Left renal cortex interstitium (tissue), 4 donors: Measurements from ENCODE around the gene DPAGT1. TPM values are rescaled to one million over a fixed set of nuclear protein-coding genes. Genes with fewer than 3 reads are reported as not detected.
A peak's percentile ranks its signal among the peaks of the same experiment; 100 is the strongest.
"Not testable (repeated sequence)": the region's sequence is repeated elsewhere in the genome, so short reads cannot be mapped to it uniquely, and the experiment has no call there.

Experiments used
- DNase-seq, 4 donors: peaks; one replicate each; pipeline ENCODE4 v3.0.0-alpha.2; 2013; ENCODE audit warnings: low read depth in 4 of 4, low spot score in 2 of 4, missing footprints in 1 of 4
- polyA plus RNA-seq, 4 donors: library from polyadenylated mRNA; unstranded; fragments of 120-200 nt; gene quantifications; one replicate each; pipeline ENCODE4 v1.2.1, GENCODE V29; 2013; ENCODE audit not compliant: insufficient read length in 4 of 4

DPAGT1 gene
- 10 to 100 TPM; 47.7 to 64.9 (median 55.5) TPM for polyA plus RNA-seq

DNA sequence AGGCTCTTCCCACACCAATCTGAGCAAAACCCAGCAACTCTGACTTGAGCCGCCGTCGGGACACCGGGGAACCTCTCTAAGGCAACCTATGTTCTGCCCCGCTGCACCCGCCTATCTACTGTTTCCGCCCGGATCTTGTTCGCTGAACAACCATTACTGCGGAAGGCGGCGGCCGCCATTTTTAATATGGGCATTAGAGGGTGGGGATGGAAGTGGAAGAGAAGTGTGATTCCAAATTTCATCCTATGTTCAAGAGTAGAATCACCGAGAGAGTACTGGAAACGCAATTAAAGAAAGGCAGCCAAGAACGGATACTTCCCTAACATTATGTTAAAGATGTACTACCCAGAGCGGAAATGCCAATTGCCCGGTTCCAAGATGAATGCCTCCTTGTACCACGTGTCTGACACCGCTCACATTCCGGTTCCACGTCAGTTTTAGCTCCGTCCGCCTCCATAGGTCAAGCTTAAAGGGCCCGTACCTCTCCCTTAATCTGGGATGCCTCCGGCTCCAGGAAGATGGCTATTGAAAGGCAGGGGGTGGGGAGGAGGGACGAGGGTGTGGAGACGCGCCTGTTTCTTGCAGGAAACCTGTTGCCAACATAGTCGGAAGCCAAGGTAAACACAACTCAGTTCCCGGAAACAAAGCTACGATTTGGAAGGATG is at the start of gene DPAGT1:
DPAGT1 (minus strand) TSS at position 95 of the 665 bp plus-strand sequence. CDS start 198 bp downstream, outside the sequence.
- DNase-seq, result peak; percentile 91 to 99 (median 92)

DNA sequence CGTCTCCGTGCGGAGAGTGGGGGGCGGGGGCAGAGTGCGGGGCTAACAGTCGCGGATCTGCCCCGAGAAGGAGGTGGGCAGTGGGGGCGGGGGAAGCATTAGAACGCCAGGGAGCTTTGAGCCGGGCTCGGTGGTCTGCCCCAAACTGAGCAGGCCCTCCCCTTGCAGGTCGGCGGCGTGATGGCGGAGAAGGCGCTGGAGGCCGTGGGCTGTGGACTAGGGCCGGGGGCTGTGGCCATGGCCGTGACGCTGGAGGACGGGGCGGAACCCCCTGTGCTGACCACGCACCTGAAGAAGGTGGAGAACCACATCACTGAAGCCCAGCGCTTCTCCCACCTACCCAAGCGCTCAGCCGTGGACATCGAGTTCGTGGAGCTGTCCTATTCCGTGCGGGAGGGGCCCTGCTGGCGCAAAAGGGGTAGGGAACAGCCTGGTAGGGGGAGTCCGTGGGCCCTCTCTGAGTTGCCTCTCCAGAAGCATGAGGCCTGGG is 48.2 kb upstream of the DPAGT1 start:
- DNase-seq, result no peak

DNA sequence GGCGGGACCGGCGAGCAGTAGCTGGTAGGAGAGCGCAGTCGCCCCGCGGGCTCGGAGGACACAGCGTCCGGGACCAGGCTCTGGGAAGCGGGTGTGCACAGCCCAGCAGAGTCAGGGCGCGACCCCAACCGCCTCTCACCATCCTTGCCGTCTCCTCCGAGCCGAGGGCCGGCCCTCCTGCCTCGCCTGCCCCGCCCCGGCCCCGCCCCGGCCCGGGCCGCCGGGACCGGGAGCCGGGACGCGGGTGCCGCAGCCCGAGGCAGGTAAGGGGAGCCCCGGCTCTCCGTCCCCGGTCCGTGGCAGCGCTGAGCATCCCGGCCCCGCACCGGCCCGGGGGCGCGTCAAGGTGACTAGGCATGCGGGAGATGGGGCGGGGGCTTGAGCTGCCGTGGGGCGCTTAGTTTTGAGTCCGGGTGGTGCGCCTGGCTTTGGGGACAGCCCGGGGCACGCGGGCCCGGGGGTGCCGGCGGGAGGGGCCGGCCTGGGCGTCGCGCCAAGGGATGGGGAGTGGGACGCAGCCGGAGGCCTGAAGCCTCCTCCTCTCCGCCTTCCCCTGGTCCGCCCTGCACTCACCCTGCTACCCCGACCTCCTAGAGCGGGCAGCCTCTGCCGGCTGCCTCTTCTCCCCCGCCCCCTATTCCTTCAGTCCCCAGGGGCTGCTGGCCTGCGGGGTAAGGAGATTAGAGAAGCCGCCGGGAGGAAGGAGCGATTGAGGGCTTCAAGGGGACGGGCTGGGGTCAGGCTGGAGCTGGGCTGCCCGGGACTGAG is 47.5 kb upstream of the DPAGT1 start, which contains the start of gene ABCG4:
ABCG4 (plus strand) TSS at position 35 of the 768 bp plus-strand sequence. CDS start 914 bp downstream, outside the sequence.
- DNase-seq, result no peak

DNA sequence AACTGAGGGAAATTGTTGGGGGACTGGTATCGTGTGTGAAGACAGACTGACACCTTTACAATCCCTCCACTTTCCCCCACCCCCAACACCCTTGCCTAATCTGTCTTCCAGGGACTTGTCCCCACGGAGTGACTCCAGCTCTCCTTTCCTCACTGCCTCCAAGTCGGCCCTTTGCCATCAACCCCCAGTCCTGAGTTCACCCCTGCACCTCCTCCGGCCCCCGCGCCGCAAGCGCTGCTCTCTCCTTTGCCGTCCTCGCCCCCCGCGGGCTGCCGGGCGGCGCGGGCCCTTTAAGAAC is 47.0 kb upstream of the DPAGT1 start:
- DNase-seq, result no peak

DNA sequence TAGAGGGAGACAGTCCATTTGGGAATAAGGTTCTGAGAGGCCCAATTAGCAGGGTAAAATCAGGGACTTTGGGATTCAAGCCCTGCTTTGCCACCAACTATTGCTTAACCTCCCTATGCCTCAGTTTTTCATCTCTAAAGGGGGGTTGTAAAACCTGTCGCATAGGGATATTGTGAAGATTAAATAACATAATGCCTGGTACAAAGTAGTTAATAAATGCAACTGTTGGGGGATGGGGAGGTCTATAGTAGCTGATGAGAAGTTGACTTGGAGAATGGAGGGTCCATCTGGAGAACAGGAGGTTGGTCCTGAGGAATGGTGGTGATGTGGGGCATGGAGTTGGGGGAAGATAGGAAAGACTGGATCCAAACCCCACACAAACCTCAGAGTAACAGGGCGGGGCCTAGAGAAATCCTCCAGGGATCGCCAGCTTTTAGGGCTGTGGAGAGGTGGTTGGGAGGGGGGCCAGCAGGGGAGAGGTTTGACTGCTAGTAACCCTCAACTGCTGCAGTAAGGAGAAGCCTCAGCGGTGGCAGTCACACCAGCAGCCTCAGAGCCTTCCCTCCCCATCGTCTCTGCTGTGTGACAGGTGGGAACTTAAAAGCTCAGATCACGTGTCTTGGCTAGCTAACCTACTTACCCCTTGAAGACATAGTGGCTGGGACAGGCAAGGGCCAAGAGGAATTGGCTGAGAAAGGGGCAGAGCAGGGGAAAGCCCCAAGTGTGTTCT is 46.1 kb upstream of the DPAGT1 start:
- DNase-seq, result no peak

DNA sequence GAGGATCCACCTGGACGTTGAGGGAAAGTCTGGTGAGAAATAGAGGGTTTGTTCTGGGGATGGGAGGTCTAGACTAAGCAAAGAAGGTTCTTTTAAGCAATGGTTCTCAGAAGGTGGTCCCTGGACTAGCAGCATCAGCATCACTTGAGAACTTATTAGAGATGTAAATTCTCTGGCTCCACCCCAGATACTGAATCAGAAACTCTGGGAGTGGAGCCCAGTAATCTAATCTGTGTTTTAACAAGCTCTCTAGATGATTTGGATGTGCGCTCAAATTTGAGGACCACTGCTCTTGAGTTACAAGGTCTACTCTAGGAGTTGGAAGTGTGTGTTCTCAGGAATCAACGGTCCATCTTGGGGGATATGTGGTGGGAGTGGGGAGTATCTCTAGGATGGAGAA is 43.9 kb upstream of the DPAGT1 start:
- DNase-seq, result no peak

DNA sequence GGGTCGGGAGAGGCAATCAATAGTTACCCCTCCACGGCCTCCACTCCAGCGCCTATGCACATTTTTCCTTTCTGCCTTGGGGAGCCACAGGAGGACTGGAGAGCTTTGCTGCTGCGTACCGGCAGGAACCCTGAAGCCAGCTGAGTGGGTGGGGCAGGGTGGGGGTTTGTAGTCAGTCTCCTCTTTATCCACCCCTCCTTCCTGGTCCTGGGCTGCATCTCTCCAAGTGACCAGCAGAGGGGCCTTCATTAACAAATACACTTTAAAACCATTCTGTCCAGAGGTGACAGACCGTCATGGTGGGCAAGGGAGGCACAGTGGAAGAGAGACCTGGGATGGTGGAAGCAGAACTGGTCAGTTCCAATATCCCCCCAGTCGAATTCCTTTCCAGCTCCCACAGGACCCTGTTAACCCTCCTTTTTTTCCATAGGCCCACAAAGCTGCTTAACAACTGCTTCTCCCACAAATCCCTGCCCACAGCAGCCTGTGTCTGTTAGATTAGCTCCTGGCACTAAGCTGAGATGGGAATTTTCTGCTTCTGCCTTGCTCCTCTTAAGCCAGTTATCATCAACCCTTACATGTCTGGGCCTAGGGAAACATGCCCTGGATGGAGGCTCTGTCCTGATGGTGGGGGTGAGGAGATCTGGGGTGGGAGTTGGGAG is 43.3 kb upstream of the DPAGT1 start:
- peak in 1 of 4 donors; percentile 39 for DNase-seq

DNA sequence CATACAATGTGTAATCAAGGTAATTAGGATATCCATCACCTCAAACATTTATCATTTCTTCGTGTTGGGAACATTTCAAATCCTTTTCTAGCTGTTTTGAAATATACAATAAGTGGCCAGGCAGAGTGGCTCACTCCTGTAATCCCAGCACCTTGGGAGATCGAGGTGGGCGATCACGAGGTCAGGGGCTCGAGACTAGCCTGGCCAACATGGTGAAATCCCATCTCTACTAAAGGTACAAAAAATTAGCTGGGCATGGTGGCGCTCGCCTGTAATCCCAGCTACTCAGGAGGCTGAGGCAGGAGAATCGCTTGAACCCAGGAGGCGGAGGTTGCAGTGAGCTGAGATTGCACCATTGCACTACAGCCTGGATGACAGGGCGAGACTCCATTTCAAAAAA is 37.6 kb upstream of the DPAGT1 start:
- not testable (repeated sequence) for DNase-seq

DNA sequence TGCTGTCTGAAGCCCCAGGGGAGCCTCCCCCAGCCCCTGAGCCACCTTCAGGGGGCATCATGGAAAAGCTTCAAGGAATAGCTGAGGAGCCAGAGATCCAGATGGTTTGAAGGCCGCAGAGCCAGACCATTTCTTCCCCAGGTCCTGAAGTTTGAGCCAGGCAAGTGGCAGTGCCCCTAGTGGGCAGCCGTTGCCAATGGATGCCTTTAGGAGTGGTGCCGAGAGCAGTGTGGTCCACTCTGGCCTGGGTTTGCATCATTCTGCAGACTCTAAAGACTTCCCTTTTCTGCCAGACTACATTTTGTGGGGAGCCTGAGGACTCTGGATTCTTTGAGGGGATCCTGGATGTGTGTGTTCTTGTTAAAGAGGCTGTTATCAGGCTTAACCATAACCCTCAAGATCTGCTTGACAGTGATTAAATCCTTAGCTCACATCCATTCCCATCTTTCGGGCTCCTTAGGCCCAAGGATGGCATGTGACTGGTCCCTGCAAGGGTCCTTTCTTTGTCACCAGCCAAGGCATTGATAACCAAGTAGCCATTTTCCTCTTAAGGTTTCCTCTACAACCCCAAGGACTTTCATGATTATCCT is 32.8 kb upstream of the DPAGT1 start:
- DNase-seq, result no peak

DNA sequence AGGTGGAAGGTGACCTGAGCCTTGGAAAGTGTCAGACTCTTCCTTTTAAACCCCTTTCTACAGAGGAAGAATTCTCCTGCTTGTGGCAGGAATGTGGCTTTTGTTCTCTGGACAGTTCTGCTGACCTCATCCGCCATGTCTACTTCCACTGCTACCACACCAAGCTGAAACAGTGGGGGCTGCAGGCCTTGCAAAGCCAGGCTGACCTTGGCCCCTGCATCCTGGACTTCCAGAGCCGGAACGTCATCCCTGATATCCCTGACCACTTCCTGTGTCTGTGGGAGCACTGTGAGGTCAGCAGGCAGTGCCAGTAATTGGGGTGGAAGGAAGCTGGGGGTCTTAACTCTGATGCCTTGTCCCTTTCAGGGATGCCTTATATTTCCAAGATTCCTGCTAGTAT is 29.0 kb upstream of the DPAGT1 start:
- DNase-seq, result no peak

DNA sequence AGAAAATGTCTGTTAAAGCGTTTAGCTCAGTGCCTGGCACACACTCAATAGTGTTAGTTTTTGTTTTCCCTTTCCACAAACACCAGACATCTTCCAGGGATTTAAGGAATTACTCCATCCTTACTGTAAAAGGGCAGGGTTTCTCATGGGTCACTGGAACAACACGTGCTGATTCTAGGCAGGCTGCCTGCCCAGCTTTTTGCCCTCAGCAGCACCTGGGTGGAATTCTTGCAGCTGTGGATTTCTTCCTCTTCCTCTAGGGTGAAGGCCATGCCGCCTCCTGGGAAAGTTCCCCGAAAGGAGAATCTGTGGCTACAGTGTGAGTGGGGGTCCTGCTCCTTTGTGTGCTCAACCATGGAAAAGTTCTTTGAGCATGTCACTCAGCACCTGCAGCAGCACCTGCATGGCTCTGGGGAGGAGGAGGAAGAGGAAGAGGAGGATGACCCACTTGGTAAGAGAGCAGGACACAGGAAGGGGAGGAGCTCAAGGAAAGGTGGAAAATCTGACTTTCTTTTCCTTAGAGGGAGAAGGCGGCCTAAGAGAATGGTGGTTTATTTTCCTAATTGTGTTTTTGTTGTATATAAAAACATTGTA is 25.1 kb upstream of the DPAGT1 start:
- DNase-seq, result no peak

DNA sequence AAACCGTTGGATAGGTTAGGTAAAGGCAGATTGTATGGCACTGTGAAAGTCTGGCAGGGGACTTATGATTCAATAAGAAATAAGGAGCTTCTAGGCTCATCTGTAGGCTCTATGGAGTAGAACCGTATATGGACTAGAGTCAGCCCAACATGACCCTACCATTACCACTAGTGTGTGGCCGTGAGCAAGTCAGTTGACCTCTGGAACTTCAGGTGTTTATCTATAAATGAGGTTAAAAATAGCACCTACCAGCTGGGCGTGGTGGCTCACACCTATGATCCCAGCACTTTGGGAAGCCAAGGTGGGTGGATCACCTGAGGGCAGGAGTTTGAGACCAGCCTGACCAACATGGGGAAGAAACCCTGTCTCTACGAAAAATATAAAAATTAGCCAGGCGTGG is 24.2 kb upstream of the DPAGT1 start:
- DNase-seq, result no peak

DNA sequence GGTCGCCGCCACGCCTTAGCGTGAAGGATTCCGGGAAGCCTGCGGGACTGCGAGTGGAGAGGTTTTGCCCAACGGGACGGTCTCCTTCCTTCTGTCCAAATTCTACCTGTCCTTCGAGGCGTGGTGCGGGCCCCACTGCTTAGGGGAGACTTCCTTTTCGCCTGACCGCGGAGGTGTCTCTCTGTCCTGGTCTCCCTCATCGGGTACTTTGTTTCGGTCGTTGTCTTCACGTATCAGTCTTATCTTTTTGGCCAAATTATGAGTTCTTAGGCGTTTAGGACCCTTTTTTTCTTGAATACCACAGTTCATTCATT is 20.1 kb upstream of the DPAGT1 start:
- no peak for DNase-seq

DNA sequence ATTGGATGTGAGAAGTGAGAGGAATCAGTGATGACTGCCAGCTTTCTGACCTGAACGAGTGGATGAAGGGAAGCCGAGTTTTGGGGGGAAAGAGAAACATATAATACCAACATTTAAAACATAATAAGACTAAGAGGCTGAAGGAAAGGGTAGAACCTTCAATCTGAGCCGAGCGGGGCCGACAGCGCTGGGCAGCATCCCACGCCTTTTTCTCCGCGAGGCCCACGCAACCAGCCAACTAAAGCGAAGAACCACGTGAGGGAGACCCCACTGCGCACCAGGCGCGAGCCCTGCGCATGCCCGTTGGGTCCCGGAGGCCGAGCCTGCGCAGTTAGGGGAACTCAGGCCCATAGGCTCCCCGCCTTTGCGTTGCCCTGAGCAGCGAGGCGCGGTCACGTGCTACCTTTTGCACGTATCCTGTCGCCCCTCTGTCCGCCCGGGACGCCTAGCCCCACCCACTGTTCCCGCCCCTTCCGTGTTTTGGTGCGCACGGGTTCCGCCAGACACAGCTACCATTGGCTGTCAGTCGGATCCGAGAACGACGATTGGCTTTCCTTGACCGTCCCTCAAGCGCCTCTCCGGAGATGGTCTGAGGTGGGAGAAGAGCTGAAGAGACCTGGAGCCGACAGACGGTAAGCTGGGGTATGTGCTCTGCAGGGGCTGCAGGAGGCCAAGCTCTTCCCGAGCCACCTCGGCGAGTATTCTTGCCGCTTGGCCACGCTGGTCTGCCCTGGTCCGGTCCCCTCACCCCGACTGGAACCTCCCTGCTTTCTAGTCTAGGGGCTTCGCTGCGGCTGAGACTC is 19.6 kb upstream of the DPAGT1 start, which contains the start of gene HINFP:
HINFP (plus strand) TSS at position 573 of the 803 bp plus-strand sequence. CDS start 5,365 bp downstream, outside the sequence.
- peak; percentile 90 to 97 (median 94) for DNase-seq

DNA sequence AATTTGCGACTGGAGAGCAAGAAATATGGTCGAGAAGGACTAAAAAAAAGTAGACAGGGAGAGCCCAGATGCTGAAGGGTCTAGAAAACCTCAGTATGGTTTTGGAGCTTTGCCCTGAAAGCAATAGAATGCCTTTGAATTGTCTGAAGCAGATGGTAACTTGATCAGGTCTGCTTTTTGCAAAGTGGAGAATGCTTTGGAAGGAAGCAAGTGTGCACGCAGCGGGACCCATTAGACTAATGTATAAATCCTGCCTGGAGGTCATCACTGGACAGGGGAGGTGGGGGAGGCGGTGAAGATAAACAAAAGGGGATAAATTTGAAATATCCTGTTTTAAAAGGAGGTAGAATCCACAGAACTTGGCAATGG is 19.0 kb upstream of the DPAGT1 start:
- peak in 2 of 4 donors; percentile 51 to 65 for DNase-seq

DNA sequence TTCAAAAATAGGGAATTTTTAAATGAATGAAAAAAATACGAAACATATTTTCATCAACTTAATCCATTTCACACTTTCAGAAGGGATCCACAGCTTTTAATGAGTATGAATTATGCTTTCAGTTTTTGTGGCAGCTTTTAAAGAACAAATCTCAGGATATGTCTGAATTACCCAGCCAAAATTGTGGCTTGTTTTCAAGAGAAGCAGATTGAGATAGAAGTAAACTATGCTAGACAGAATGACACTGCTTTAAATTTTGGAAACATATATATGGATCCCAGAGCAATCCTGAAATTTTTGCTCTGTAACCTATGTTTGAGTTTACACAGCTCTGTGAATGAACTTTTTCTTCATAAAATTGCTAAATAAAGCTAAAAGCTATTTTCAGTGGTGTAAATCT is 17.3 kb upstream of the DPAGT1 start:
- DNase-seq, result no peak

DNA sequence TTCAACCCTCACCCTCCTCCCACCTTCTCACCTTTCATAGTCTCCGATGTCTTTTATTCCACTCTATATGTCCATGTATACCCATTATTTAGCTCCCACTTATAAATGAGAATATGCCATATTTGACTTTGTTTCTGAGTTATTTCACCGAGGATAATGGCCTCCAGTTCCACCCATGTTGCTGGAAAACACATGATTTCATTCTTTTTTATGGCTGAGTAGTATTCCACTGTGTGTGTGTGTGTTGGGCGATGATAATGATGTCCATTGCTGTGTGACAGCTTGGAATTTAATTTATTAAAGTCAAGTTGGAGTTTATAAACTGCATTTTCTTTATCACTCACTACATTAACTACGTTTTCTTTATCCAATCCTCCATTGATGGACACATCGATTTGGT is 16.6 kb upstream of the DPAGT1 start:
- no peak for DNase-seq

DNA sequence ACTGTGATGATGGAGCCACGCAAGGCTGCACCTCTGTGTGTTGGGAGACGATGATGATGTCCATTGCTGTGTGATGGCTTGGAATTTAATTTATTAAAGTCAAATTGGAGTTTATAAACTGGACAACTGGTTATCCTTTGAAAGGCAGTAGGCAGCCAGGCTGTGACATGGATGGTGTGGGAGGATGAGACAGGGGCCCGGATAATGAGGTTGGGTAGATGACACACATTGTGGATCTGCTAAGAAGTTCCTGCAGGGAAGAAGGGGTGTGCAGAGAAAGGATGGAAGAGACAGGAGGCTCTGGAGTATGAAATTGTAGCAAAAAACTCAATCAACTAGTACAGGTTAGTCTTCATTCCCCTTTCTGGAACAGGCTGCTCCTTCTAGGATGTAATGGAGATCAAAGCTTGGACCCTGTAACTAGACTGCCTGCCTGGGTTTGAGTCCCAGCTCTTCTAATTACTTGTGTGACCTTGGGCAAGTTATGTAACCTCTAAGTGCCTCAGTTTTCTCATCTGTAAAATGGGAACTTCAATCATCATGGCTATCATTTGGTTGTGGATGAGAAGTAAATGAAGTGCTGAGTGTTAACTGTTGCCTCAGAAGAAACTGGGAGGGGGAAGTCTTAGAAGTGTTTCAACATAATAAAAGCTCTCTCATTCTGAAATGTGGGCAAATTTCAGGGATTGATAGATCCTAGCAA is 15.5 kb upstream of the DPAGT1 start:
- DNase-seq, result no peak

DNA sequence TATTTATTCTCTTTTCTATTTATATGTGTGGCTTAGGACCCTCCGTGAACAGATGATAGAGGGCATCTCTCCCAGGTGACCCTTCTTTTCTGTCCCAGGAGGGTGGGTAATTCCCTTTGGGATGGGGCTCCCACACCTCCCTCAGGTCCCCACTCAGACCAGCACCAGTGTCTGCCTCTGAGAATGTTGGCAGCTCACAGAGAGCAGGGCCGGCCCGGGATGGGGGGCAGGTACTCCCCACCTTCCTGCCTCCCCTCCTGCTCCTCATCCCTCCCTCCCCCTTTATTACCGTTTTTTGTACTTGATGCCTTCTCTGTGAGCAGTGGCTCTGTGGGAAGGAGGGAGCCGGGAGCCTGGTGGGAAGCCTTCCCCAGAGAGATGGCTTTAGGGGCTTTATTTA is 14.9 kb upstream of the DPAGT1 start:
- DNase-seq, result no peak
